GM12872 (cell line): ENCODE results near the gene KIF6.

Source experiments
- CTCF ChIP-seq: IDR thresholded peaks from 3 replicates; pipeline ENCODE4 v1.5.1; 2011; ENCODE audit warnings: low read depth, mild to moderate bottlenecking, low read length, moderate library complexity; ENCODE audit not compliant: insufficient read depth

The KIF6 gene

GRCh38 chr6:39568896-39569295, 156.3 kb downstream of the KIF6 start:
- no peak for TF ChIP-seq CTCF

- no peak for TF ChIP-seq CTCF
Observed at GRCh38 chr6:39567091-39567490, 158.1 kb downstream of the KIF6 start.

- no peak for TF ChIP-seq CTCF
Observed at GRCh38 chr6:39566456-39566855, 158.8 kb downstream of the KIF6 start.

- no peak for TF ChIP-seq CTCF
Observed at GRCh38 chr6:39565956-39566355, 159.3 kb downstream of the KIF6 start.

GRCh38 chr6:39563566-39564311, 161.5 kb downstream of the KIF6 start:
- no peak for TF ChIP-seq CTCF

- no peak for TF ChIP-seq CTCF
Observed at GRCh38 chr6:39561536-39562266, 163.5 kb downstream of the KIF6 start.

GRCh38 chr6:39560915-39561314, 164.3 kb downstream of the KIF6 start:
- TF ChIP-seq CTCF, result no peak
